HFF-Myc (cell line): ENCODE results near the gene TPRN.

Source experiments
- DNase-seq: peaks from one replicate; pipeline ENCODE4 v3.0.0-alpha.2; 2011; ENCODE audit warnings: low read depth; ENCODE audit errors: extremely low read depth
- H3K4me3 ChIP-seq: replicated peaks from 2 replicates; pipeline ENCODE4 v1.5.1; 2011; ENCODE audit warnings: low read depth, mild to moderate bottlenecking, control low read depth, low read length
- TF ChIP-seq, protein P1 (sequence below): IDR thresholded peaks from 2 replicates; pipeline ENCODE4 v1.5.1; 2012; ENCODE audit warnings: mild to moderate bottlenecking, low read depth, low read length, control low read depth; ENCODE audit errors: missing control alignments

Gene TPRN

GRCh38 chr9:137173796-137174664 lies 26.5 kb downstream of the TPRN start:
- no peak for DNase-seq
- TF ChIP-seq, protein P1, sequence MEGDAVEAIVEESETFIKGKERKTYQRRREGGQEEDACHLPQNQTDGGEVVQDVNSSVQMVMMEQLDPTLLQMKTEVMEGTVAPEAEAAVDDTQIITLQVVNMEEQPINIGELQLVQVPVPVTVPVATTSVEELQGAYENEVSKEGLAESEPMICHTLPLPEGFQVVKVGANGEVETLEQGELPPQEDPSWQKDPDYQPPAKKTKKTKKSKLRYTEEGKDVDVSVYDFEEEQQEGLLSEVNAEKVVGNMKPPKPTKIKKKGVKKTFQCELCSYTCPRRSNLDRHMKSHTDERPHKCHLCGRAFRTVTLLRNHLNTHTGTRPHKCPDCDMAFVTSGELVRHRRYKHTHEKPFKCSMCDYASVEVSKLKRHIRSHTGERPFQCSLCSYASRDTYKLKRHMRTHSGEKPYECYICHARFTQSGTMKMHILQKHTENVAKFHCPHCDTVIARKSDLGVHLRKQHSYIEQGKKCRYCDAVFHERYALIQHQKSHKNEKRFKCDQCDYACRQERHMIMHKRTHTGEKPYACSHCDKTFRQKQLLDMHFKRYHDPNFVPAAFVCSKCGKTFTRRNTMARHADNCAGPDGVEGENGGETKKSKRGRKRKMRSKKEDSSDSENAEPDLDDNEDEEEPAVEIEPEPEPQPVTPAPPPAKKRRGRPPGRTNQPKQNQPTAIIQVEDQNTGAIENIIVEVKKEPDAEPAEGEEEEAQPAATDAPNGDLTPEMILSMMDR: no peak
- no peak overlapping the region for H3K4me3 ChIP-seq

DNA sequence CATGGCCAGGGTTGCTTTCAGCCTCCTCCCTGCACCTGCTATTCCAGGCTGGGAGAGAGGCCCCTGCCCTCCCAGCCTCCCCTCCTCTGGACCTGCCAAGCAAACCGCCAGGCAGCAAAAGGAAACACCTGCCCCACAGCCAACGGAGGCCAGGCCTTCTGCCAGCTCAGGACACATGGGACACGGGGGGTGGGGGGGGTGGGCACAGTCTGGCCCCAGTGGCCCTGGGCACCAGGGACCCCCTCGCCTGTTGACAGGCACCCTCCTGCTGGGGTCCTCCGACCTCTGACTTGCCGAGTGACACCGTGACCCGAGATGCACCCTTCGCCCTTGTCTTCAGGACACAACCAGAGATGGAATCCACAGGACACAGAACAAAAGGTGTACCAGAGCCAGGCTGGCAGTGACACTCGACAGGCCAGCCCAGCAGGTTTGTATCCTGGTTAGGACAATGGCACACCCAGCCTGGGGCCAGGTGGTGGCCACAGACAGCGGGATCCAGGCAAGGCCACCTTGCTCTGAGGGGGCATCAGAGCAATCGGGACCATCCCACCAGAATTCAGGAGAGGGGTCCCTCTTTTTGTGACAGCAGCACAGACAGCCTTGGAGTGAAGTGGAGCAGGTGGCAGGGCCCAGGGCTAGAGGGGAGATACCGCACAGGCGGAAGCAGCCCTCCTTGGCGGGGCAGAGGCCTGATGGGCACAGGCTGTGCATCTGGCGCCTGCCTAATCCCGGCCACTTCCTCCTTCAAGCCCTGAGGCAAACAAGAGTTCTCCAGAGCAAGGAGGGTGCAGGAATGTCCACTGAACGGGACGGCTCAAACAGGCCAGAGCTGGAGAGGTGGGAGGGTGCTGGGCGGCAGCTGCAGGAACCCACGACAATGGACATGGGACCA lies 27.4 kb downstream of the TPRN start:
- no peak overlapping the region for H3K4me3 ChIP-seq
- DNase-seq: no peak

DNA sequence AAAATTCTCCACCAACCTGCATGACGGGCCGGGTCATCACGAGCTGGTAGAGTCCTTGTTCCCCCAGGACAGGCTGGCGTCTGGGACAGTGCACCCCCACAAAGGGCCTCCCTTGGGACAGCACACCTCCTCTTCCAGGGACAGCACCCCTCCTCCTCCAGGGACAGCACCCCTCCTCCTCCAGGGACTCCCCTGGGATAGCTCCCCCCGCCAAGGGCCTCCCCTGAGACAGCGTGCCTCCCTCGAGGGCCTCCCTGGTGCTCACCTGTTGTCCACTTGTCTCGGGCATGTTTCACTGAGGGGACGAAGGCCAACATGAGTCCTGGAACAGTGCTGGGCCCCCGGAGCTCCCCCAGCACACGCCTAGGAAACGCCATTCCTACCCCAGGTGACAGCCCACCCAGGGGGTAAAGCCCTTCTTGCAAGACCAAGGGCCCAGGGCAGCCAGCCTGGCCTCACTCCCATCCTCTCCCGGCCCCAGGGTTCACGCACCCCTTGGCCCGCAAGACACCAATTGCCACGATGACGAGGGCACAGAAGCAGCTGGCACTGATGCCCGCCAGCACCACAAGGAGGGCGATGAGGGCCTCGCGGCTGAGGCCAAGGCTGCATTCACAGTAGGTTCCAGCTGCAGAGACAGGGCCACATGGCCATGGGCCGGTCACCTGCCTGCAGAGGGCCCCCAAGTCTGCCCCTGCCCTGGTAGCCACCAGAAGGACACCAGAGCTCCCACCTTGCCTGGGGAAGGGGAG lies 29.2 kb downstream of the TPRN start:
- H3K4me3 ChIP-seq: no peak overlapping the region
- TF ChIP-seq, protein P1: no peak
- no peak for DNase-seq

More for the DNA sequence above, 27.4 kb downstream of the TPRN start:
- TF ChIP-seq, protein P1: no peak

GRCh38 chr9:137170486-137171148 lies 29.9 kb downstream of the TPRN start:
- no peak for DNase-seq
- no peak overlapping the region for H3K4me3 ChIP-seq
- TF ChIP-seq, protein P1: no peak

DNA sequence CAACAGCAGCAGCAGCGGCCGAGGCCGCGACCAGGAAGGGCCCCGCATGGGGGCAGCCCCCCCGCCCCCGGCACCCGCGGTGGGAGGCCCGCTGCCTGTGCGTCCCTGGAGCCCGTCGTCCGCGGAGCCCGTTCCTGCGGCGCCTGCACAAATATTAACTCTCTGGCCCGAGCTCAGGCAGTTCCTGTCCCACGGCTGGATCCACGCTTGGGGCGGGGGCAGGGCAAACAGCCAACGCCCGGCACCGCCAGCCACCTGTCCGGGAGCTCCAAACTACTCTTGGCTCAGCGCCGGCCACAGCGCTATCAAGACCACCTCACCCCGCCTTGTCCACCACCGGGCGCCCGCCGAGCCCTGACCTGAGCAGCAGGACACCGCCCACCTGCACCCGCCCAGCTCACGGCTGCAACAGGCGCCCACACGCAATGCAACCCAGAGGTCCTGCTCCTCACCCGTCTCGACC lies 30.6 kb downstream of the TPRN start, which contains the start of gene LRRC26:
Gene LRRC26, minus strand, starts transcription at position 156 of the 463 bp plus-strand sequence. Its CDS starts 108 bp downstream, at position 48.
- TF ChIP-seq, protein P1: no peak
- no peak for DNase-seq
- H3K4me3 ChIP-seq: 0 out of 2 replicates have a peak within 1 kb of the TSS, but pooled peaks have one; percentile 7
